ENCODE data around the gene GNB4. TPM values are rescaled to one million over a fixed set of nuclear protein-coding genes. Genes with fewer than 3 reads are reported as not detected.

Gene GNB4
- total RNA-seq, 1 donor from 2014 or later = 37.3 TPM

DNA sequence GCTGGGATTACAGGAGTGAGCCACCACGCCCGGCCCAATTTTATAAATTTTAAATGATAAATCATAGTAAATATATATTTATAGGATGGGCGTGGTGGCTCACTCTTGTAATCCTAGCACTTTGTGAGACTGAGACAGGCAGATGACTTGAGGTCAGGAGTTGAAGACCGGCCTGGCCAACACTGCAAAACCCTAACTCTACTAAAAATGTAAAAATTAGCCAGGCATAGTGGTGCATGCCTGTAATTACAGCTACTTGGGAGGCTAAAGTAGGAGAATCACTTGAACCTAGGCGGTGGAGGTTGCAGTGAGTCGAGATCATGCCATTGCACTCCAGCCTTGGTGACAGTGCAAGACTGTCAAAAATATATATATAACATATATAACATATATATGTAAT lies 77.3 kb downstream of the GNB4 start:
- Mint-ChIP-seq H3K4me3 (no peak overlapping the region), H3K27ac (ENCODE audit: unreplicated experiment) (no peak overlapping the region), H3K4me1 (no peaks in the 10 kb centered on the region), H3K36me3 (ENCODE audit: low read depth) (peaks cover 8% of the 10 kb centered on the region), H3K9me3 (no peaks in the 10 kb centered on the region), H3K27me3 (ENCODE audit: low read depth) (no peaks in the 10 kb centered on the region)
- TF ChIP-seq, protein P1, sequence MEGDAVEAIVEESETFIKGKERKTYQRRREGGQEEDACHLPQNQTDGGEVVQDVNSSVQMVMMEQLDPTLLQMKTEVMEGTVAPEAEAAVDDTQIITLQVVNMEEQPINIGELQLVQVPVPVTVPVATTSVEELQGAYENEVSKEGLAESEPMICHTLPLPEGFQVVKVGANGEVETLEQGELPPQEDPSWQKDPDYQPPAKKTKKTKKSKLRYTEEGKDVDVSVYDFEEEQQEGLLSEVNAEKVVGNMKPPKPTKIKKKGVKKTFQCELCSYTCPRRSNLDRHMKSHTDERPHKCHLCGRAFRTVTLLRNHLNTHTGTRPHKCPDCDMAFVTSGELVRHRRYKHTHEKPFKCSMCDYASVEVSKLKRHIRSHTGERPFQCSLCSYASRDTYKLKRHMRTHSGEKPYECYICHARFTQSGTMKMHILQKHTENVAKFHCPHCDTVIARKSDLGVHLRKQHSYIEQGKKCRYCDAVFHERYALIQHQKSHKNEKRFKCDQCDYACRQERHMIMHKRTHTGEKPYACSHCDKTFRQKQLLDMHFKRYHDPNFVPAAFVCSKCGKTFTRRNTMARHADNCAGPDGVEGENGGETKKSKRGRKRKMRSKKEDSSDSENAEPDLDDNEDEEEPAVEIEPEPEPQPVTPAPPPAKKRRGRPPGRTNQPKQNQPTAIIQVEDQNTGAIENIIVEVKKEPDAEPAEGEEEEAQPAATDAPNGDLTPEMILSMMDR (conservative IDR thresholded peaks at IDR 0.05) = no peak
- no peak for DNase-seq (ENCODE audit: low read depth, low spot score)

DNA sequence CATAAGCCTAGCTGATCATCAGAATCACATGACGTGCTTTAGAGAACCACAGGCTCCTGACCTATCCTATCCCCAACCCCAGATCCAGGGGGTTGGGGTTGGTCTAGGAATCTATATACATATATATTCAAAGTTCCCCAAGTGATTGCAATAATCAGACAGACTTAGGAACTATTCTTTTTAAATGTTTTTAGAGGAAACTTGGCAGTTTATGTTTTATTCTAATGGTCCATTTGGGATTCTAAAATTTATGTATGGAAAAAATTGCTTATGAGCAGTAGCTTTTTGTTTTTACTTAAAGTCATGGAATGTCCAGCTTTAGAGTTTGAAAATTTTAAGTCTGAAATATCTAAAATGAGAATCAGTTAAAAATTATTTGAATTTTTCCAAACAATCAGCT lies 81.6 kb downstream of the GNB4 start:
- Mint-ChIP-seq H3K4me1 (no peaks in the 10 kb centered on the region), H3K27ac (ENCODE audit: unreplicated experiment) (no peak overlapping the region), H3K36me3 (ENCODE audit: low read depth) (peaks cover 2% of the 10 kb centered on the region), H3K27me3 (ENCODE audit: low read depth) (no peaks in the 10 kb centered on the region), H3K4me3 (no peak overlapping the region), H3K9me3 (no peaks in the 10 kb centered on the region)
- TF ChIP-seq, protein P1 (conservative IDR thresholded peaks at IDR 0.05) = no peak
- DNase-seq (ENCODE audit: low read depth, low spot score) = no peak

DNA sequence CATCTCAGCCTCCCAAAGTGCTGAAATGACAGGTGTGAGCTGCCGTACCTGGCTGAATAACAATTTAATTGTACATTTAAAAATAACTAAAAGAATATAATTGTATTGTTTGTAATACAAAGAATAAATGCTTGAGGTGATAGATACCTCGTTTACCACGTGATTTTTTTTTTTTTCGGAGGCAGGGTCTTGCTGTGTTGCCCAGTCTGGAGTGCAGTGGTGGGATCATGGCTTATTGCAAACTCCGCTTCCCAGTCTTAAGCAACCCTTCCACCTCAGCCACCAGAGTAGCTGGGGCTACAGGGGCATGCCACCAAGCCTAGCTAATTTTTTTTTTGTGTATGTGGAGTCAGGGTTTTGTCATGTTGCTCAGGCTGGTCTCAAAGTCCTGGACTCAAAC lies 87.9 kb downstream of the GNB4 start:
- peaks cover 11% of the 10 kb centered on the region for H3K36me3 Mint-ChIP-seq (ENCODE audit: low read depth)
- H3K27ac Mint-ChIP-seq (ENCODE audit: unreplicated experiment) = no peak overlapping the region
- DNase-seq (ENCODE audit: low read depth, low spot score) = no peak
- H3K4me3 Mint-ChIP-seq = no peak overlapping the region
- H3K4me1 Mint-ChIP-seq = no peaks in the 10 kb centered on the region
- H3K27me3 Mint-ChIP-seq (ENCODE audit: low read depth) = no peaks in the 10 kb centered on the region
- TF ChIP-seq, protein P1 (conservative IDR thresholded peaks at IDR 0.05) = no peak
- H3K9me3 Mint-ChIP-seq = no peaks in the 10 kb centered on the region

- Mint-ChIP-seq H3K36me3 (ENCODE audit: low read depth) (peaks cover 30% of the 10 kb centered on the region), H3K4me1 (no peaks in the 10 kb centered on the region), H3K4me3 (no peak overlapping the region), H3K27me3 (ENCODE audit: low read depth) (no peaks in the 10 kb centered on the region), H3K27ac (ENCODE audit: unreplicated experiment) (no peak overlapping the region), H3K9me3 (no peaks in the 10 kb centered on the region)
- no peak for DNase-seq (ENCODE audit: low read depth, low spot score)
- TF ChIP-seq, protein P1 (conservative IDR thresholded peaks at IDR 0.05) = no peak
Observed at GRCh38 chr3:179355996-179356395, 95.3 kb downstream of the GNB4 start.

DNA sequence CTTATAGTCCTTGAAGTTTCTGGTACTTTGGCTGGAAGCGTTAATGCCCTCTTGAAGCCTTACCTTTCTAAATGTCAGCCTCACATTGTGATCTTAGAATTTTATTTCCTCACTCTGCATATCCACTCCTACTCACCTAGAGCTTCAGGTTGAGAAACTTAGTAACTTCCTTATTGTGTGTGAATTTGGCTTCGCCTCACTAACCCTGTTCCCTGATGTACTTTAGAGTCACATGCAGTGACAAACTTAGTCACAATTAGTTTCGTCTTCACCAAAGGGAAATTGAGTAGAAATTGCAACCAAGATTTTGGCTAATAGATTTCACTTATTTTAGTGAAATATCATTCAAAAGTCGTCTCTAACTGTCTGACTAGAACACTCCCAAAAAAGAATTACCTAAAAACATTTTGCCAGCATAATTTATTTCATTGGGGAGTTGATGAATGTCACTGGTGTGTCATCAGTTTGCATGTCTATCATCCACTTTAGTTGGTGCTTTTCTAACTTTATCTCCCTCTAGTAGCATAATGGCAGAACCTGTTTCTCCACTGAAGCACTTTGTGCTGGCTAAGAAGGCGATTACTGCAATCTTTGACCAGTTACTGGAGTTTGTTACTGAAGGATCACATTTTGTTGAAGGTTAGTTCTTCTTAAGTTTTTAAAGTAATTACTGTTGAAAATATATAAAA lies 102.8 kb downstream of the GNB4 start:
- peaks cover 22% of the 10 kb centered on the region for H3K4me1 Mint-ChIP-seq
- H3K27me3 Mint-ChIP-seq (ENCODE audit: low read depth) = no peaks in the 10 kb centered on the region
- DNase-seq (ENCODE audit: low read depth, low spot score) = no peak
- peaks cover 2% of the 10 kb centered on the region for H3K36me3 Mint-ChIP-seq (ENCODE audit: low read depth)
- H3K27ac Mint-ChIP-seq (ENCODE audit: unreplicated experiment) = peak overlapping the region; percentile 8
- peak overlapping the region; percentile 99 for H3K4me3 Mint-ChIP-seq
- TF ChIP-seq, protein P1 (conservative IDR thresholded peaks at IDR 0.05) = no peak
- H3K9me3 Mint-ChIP-seq = no peaks in the 10 kb centered on the region
